Measurements from ENCODE around the gene RPS6KA2. TPM values are rescaled to one million over a fixed set of nuclear protein-coding genes. Genes with fewer than 3 reads are reported as not detected.

RPS6KA2 gene
- polyA plus RNA-seq, 4 donors = 30.6 to 35.7 (median 34.4) TPM

DNA sequence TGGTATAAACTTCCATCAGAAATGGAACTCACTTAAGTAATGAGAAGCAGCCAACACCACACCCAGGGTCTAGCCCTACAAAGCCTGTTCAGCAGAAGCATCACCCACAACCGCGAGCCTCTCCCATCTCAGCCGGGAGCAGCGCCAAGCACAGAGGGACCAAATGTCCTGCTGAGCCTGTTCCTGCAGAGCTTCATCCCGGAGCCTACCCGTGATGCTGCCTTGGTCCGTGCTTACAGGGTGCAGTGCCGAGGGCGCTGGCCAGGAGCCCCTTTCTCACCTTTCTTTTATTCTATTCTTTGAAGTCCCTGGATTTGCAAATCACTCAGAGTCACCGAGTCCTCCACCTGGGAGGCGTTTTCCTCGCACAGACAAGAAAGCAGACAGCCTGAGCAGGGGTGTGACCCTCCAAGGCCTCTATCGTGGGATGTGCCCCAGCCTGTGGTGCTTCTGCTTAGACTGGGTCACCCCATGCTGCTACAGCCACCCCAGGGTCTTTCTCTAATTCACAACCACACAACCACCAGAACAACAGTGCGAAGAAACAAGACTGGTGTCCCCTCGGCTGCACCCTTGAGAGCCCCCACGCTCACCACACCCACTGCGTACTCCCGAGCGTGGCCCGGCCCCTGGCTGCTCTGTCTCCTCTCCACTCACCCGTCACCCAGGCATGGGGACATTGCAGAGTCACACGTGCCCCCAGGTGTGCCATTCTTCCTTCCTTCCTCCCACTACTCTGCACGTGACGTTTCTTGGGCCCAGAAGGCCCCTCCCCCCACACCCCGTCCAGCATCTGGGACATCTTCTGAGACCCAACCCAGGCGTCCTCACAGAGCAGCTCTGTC lies 152.1 kb downstream of the RPS6KA2 start:
- no peak for DNase-seq (ENCODE audit: low read depth in 4 of 4, low spot score in 3 of 4)

- DNase-seq (ENCODE audit: low read depth in 4 of 4, low spot score in 3 of 4) = no peak
These were observed 153.0 kb downstream of the RPS6KA2 start for GRCh38 chr6:166473886-166474571.

GRCh38 chr6:166472636-166473035 lies 154.4 kb downstream of the RPS6KA2 start:
- no peak for DNase-seq (ENCODE audit: low read depth in 4 of 4, low spot score in 3 of 4)

- DNase-seq (ENCODE audit: low read depth in 4 of 4, low spot score in 3 of 4) = no peak
These were observed 155.2 kb downstream of the RPS6KA2 start for GRCh38 chr6:166471797-166472260.

- DNase-seq (ENCODE audit: low read depth in 4 of 4, low spot score in 3 of 4) = no peak
These were observed 156.1 kb downstream of the RPS6KA2 start for GRCh38 chr6:166470863-166471410.

- no peak for DNase-seq (ENCODE audit: low read depth in 4 of 4, low spot score in 3 of 4)
These were observed 156.8 kb downstream of the RPS6KA2 start for GRCh38 chr6:166470029-166470862.

GRCh38 chr6:166469426-166469961 lies 157.6 kb downstream of the RPS6KA2 start:
- DNase-seq (ENCODE audit: low read depth in 4 of 4, low spot score in 3 of 4) = no peak

- DNase-seq (ENCODE audit: low read depth in 4 of 4, low spot score in 3 of 4) = no peak
These were observed 159.5 kb downstream of the RPS6KA2 start for GRCh38 chr6:166467436-166468000.

- DNase-seq (ENCODE audit: low read depth in 4 of 4, low spot score in 3 of 4) = no peak
These were observed 160.6 kb downstream of the RPS6KA2 start for GRCh38 chr6:166466178-166467122.

DNA sequence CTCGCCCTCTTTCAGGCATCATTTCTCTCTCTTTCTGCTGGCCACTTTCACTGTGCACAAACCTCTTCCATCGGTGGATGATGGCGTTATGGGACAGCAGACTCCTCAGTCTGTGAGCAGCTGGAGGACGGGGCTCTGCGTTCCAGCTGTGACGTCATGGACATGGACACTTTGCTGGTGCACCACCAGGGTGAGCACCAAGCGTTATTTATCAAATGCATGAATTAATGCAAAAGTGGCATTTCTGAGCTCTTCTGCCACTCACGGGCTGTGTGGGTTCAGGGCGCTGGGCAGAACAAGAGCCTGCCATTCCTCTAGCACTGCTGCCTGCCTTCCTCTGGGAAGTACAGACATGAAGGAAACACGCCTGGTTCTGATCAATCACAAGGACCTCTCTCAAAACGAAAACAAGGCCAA lies 161.4 kb downstream of the RPS6KA2 start:
- no peak for DNase-seq (ENCODE audit: low read depth in 4 of 4, low spot score in 3 of 4)

- no peak for DNase-seq (ENCODE audit: low read depth in 4 of 4, low spot score in 3 of 4)
These were observed 162.1 kb downstream of the RPS6KA2 start for GRCh38 chr6:166465003-166465399.

GRCh38 chr6:166464068-166465002 lies 162.7 kb downstream of the RPS6KA2 start:
- DNase-seq (ENCODE audit: low read depth in 4 of 4, low spot score in 3 of 4) = no peak

DNA sequence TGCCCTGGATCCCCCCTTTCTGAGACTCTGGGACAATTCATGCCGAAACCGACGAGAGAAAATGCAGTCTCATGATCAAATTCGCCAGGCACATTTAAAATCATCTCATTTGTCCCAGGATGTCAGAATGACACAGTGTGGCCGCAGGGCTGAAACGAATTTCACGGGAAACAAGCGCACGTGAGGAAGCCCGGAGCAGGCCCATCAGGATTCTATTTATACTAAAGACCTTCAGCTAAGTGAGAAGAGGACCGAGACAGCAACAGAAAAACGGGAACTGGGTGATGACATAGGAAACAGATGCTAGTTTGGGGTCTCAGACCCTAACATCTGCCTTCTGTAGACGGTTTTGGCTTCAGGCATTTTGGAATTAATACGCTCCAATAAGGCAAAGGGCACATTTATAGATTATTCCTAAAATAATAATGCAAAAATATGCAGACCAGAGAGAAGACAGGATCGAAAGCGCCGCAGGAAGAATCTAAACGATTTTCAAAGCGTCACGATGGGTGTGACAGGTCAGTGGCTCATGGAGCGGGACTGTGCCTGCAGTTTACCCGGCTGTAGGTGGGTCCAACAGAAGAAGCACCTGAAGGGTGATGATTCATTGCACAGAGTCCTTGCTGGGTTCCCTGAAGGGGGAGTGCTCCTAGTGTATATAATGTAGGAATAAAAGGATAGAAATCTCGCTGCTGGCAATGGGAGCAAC lies 163.5 kb downstream of the RPS6KA2 start:
- DNase-seq (ENCODE audit: low read depth in 4 of 4, low spot score in 3 of 4) = no peak

DNA sequence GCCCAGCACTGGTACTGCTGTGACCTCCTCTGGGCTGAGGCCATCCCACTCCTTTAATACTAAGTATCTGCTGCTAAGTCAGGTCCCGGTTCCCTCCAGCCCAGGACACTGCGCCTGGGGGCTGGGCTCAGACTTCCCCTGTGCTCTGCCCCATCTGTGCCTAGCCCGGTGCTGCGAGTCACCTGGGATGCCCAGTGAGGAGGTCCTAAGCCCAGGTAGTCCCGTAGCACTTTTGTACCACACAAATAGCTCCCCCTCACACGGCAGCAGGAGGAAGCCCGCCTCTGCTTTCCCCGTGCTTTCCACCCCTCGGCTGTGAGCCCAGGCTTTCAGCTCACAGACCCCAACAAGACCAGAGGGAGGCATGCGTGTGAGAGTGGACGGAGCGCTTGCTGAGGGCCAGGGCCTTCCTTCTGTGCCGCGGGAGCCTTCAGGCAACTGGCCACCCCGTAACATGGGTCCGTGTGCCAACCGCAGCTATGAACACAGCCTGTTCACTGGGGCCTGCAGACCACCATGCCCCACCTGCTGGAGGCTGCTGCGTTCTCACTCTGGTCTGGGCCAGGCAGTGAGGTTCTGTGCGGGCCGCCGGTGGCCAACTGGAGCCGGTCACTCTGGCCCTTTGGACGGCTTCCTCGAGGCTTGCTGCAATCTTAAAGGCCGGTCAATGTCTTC lies 164.5 kb downstream of the RPS6KA2 start:
- DNase-seq (ENCODE audit: low read depth in 4 of 4, low spot score in 3 of 4) = no peak

DNA sequence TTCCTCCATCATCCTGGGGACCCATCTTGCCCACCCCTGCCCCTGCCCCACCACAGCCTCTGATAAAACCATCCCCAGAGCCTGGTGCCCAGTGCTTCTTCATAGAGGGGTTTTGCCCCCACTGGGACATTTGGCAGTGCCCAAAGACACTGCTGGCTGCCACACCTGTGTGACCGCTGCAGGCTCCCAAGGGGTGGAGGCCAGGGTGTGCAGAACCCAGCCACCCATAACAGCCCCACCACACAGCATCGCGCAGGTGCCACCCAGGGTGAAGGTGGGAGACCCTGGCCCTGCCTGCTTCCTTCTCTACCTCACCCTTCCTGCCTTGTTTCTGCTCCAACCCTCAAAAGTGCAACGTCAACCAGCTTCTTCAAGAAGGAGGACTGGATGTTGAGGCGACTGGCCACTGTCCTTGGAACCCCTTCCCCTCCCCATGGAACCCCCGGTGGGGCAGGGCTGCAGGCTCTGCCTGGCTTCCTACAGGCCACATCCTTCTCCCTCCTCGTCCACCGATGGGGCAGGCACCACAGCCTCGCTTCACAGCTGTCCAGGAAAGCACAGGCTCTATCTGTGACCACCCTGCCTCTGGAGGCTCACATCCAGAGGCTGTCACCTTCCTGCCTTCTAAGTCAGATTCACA lies 165.1 kb downstream of the RPS6KA2 start:
- DNase-seq (ENCODE audit: low read depth in 4 of 4, low spot score in 3 of 4) = no peak
